GM18870 (cell line): ENCODE results near the gene CCT4.
A peak's percentile ranks its signal among the peaks of the same experiment; 100 is the strongest.
"Not testable (repeated sequence)": the region's sequence is repeated elsewhere in the genome, so short reads cannot be mapped to it uniquely, and the experiment has no call there.

Experiments
- ATAC-seq: cut with Tn5 transposase; IDR thresholded peaks from one replicate; pipeline ENCODE4 v1.9.1; 2021; ENCODE audit warnings: moderate library complexity; ENCODE audit not compliant: unreplicated experiment

CCT4 gene

GRCh38 chr2:61882850-61883249 lies 5.6 kb downstream of the CCT4 start:
- ATAC-seq, result no peak

GRCh38 chr2:61879351-61879750 lies 9.1 kb downstream of the CCT4 start:
- not testable (repeated sequence) for ATAC-seq

- ATAC-seq, result no peak
These were observed 9.7 kb downstream of the CCT4 start for GRCh38 chr2:61878761-61879160.

DNA sequence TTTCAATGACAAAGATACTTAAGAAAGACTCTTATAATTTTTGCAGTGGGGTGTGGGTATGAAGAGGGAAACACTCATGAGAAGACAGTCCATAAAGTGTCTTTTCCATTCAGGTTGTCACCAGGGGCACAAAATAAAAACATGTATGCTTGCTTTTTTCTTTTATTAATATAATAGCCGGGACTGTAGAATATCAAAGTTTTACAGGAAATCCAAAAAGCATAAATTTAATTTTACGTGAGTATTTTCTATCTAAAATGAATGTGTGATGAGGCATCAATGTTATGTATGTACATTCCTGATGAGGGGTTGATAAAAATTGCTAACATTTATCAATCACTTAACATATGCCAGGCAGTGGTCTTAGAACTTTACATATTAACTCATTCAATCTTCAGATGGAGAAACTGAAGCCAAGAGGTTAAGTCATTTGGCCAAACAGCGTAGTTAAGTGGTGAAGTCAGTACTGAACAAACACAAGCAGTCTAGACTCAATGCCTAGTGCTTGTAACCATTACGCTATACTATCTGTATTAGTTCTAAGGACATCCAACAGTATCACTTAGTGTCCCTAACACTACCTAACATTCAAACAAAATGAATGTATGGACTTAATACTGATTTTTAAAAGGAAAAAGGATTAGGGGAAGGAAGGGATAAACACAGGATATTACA lies 10.7 kb downstream of the CCT4 start:
- ATAC-seq, result no peak

GRCh38 chr2:61876400-61876799 lies 12.1 kb downstream of the CCT4 start:
- ATAC-seq, result no peak

DNA sequence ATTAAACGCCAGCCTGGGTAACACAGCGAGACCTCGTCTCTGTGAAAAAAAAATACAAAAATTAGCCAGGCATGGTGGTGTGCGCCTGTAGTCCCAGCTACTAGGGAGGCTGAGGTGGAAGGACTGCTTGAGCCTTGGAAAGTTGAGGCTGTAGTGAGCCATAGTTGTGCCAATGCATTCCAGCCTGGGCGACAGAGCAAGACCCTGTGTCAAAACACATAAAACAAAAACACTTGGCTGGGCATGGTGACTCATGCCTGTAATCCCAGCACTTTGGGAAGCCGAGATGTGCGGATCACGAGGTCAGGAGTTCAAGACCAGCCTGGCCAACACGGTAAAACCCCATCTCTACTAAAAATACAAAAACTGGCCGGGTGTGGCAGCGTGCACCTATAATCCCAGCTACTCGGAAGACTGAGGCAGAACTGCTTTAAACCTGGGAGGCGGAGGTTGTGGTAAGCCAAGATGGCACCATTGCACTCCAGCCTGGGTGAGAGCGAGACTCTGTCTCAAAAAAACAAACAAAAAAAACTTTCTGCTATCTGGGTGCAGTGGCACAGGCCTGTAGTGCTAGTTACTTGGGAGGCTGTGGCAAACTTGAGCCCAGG lies 21.9 kb downstream of the CCT4 start:
- not testable (repeated sequence) for ATAC-seq

GRCh38 chr2:61862085-61862484 lies 26.4 kb downstream of the CCT4 start:
- ATAC-seq, result no peak

GRCh38 chr2:61857224-61857623 lies 31.2 kb downstream of the CCT4 start:
- ATAC-seq, result no peak

DNA sequence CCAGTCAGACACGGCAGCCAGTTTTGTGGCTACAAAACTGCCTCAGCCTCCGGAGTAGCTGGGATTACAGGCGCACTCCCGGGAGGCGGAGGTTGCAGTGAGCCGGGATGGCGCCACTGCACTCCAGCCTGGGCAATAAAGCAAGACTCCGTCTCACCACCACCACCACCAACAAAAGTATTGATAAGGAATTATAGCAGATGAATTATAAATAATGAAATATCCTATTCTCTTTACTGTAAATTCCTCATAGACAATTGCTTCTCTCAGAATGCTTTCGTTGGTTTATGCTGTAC lies 33.2 kb downstream of the CCT4 start:
- no peak for ATAC-seq

- ATAC-seq, result peak; percentile 95
These were observed 33.7 kb downstream of the CCT4 start for GRCh38 chr2:61854564-61855317.

- ATAC-seq, result peak; percentile 56
These were observed 34.5 kb downstream of the CCT4 start, which contains the start of gene FAM161A for GRCh38 chr2:61853847-61854563. Gene FAM161A, minus strand, starts transcription at chr2:61854060. Its CDS starts 19 bp downstream, at chr2:61854041.

DNA sequence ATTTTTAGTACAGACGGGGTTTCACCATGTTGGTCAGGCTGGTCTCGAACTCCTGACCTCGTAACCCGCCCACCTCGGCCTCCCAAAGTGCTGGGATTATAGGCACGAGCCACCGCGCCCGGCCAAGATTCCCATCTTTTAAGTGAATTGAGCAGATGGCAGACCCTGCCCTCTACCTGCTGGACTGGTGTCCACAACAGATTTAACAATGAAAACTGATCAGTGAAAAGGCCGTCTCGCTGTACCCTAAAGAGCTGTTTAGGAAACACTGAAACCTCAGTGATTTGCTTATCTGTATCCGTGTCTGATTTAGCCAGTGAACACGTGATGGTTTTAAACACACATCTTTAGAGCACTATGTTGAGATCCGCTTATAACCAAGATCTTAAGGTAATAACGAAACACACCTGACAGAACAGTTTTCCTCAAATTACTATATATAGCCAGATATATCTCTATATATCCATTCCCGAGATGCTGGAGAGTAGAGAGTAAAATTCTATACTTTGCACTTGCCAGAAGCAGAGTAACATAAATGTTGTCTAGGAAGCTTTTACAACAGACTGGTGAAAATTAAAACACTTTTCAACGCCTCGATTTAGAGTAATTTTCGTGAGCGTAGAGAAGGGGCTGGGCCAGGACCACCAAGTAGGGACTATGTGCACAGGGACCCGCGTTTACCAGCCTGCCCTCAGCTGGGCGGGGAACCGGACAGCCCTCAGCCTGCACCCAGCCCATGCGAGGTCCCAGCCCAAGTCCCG lies 35.2 kb downstream of the CCT4 start:
- peak; percentile 49 for ATAC-seq

DNA sequence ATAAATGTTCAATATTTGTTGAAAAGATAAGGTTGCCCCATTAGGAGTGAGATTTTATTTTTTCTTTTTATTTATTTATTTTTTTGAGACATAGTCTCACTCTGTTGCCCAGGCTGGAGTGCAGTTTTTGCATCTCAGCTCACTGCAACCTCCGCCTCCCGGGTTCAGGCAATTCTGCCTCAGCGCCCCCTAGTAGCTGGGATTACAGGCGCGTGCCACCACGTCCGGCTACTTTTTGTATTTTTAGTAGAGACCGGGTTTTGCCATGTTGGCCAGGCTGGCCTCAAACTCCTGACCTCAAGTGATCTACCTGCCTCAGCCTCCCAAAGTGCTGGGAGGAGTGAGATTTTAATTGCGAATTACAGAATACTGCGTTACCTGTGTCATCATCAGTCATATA lies 37.2 kb downstream of the CCT4 start:
- not testable (repeated sequence) for ATAC-seq

- no peak for ATAC-seq
These were observed 43.1 kb downstream of the CCT4 start for GRCh38 chr2:61845320-61845719.

DNA sequence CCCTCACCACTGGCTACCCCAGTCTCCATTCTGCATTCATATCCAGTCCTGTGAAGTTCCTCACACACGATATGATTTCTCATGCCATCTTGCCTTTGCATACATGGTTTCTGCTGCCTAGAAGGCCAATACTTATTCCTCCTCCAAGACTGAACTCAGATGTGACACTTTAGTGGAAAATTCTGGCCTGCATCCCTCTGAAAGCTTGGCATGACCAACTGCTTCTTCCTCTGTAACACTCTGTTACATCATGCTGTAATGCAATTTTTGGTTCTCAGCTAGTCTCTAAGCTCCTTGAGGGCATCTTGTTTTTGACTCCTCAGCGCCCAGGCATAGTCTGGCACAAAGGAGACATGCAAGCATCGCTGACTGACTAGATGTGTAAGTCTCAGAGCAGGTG lies 47.2 kb downstream of the CCT4 start:
- no peak for ATAC-seq

- no peak for ATAC-seq
These were observed 53.6 kb downstream of the CCT4 start for GRCh38 chr2:61834893-61835292.

- ATAC-seq, result no peak
These were observed 54.5 kb downstream of the CCT4 start for GRCh38 chr2:61833971-61834370.

DNA sequence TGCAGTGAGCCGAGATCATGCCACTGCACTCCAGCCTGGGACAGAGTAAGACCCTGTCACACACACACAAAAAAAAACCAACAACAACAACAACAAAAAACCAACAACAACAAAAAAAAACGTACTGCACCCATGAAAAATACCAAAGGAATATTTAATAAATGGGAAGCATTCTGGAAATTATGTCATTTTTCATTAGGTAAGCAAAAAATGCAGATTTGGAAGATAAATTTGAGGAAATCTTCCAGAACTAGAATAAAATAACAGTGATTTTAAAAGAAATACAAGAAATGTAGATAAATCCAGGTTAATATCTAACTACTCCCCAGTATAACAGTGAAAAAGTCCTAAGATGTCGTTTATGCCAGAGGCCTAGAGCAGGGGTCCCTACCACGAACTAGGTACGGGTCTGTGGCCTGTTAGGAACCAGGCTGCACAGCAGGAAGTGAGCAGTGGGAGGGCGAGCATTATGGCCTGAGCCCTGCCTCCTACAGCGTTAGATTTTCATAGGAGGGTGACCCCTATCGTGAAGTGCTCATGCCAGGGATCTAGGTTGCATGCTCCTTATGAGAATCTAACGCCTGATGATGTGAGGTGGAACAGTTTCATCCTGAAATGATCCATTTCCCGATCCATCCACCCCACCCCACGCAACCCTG lies 56.1 kb downstream of the CCT4 start:
- no peak for ATAC-seq

GRCh38 chr2:61822255-61822654 lies 66.2 kb downstream of the CCT4 start:
- no peak for ATAC-seq
